HUES6 (cell line): ENCODE data around the gene SELENOP.

Experiments
- H3K27ac ChIP-seq: 2 replicates; pipeline ENCODE4 v1.7.0; 2013; ENCODE audit warnings: low read depth, mild to moderate bottlenecking, low read length, inconsistent platforms
- H3K27me3 ChIP-seq: 2 replicates; pipeline ENCODE4 v1.6.1; 2013; ENCODE audit warnings: low read length; ENCODE audit not compliant: control insufficient read depth, insufficient read depth
- H3K36me3 ChIP-seq: 2 replicates; pipeline ENCODE4 v1.6.1; 2013; ENCODE audit warnings: low read length; ENCODE audit not compliant: control insufficient read depth, insufficient read depth
- H3K4me1 ChIP-seq: 2 replicates; pipeline ENCODE4 v1.6.1; 2013; ENCODE audit warnings: low read length; ENCODE audit not compliant: control insufficient read depth, insufficient read depth
- H3K4me3 ChIP-seq: 2 replicates; pipeline ENCODE4 v1.5.1; 2013; ENCODE audit warnings: low read depth, low read length
- H3K9ac ChIP-seq: one replicate; pipeline ENCODE4 v1.6.1; 2013; ENCODE audit warnings: mild to moderate bottlenecking, low read length
- H3K9me3 ChIP-seq: 2 replicates; pipeline ENCODE4 v1.6.1; 2013; ENCODE audit warnings: low read depth, low read length; ENCODE audit not compliant: control insufficient read depth, insufficient read depth

SELENOP gene

GRCh38 chr5:42843675-42844292, 32.1 kb upstream of the SELENOP start:
- H3K4me3 ChIP-seq = no peak overlapping the region
- H3K9me3 ChIP-seq = no peaks in the 10 kb centered on the region
- no peaks in the 10 kb centered on the region for H3K27me3 ChIP-seq
- no peak overlapping the region for H3K27ac ChIP-seq
- H3K4me1 ChIP-seq = no peaks in the 10 kb centered on the region
- no peak overlapping the region for H3K9ac ChIP-seq
- H3K36me3 ChIP-seq = no peaks in the 10 kb centered on the region

- no peak overlapping the region for H3K9ac ChIP-seq
- no peaks in the 10 kb centered on the region for H3K27me3 ChIP-seq
- H3K27ac ChIP-seq = no peak overlapping the region
- H3K9me3 ChIP-seq = no peaks in the 10 kb centered on the region
- H3K4me1 ChIP-seq = no peaks in the 10 kb centered on the region
- no peaks in the 10 kb centered on the region for H3K36me3 ChIP-seq
- H3K4me3 ChIP-seq = no peak overlapping the region
These were observed 31.4 kb upstream of the SELENOP start for GRCh38 chr5:42842921-42843641.

- no peak overlapping the region for H3K27ac ChIP-seq
- no peaks in the 10 kb centered on the region for H3K27me3 ChIP-seq
- no peaks in the 10 kb centered on the region for H3K9me3 ChIP-seq
- no peak overlapping the region for H3K9ac ChIP-seq
- H3K36me3 ChIP-seq = no peaks in the 10 kb centered on the region
- H3K4me1 ChIP-seq = no peaks in the 10 kb centered on the region
- no peak overlapping the region for H3K4me3 ChIP-seq
These were observed 29.3 kb upstream of the SELENOP start for GRCh38 chr5:42840842-42841567.

- H3K4me3 ChIP-seq = no peak overlapping the region
- H3K9ac ChIP-seq = no peak overlapping the region
- no peaks in the 10 kb centered on the region for H3K27me3 ChIP-seq
- 0 out of 2 replicates have a peak, but pooled peaks cover 3% of the 10 kb centered on the region for H3K9me3 ChIP-seq
- no peaks in the 10 kb centered on the region for H3K4me1 ChIP-seq
- no peaks in the 10 kb centered on the region for H3K36me3 ChIP-seq
- H3K27ac ChIP-seq = no peak overlapping the region
These were observed 28.6 kb upstream of the SELENOP start for GRCh38 chr5:42840269-42840668.

- no peak overlapping the region for H3K4me3 ChIP-seq
- no peaks in the 10 kb centered on the region for H3K27me3 ChIP-seq
- no peak overlapping the region for H3K9ac ChIP-seq
- H3K9me3 ChIP-seq = 0 out of 2 replicates have a peak, but pooled peaks cover 3% of the 10 kb centered on the region
- no peaks in the 10 kb centered on the region for H3K36me3 ChIP-seq
- no peaks in the 10 kb centered on the region for H3K4me1 ChIP-seq
- no peak overlapping the region for H3K27ac ChIP-seq
These were observed 27.5 kb upstream of the SELENOP start for GRCh38 chr5:42839196-42839595.

- no peaks in the 10 kb centered on the region for H3K36me3 ChIP-seq
- no peak overlapping the region for H3K9ac ChIP-seq
- no peak overlapping the region for H3K4me3 ChIP-seq
- H3K27ac ChIP-seq = no peak overlapping the region
- H3K27me3 ChIP-seq = no peaks in the 10 kb centered on the region
- H3K4me1 ChIP-seq = no peaks in the 10 kb centered on the region
- 0 out of 2 replicates have a peak, but pooled peaks cover 3% of the 10 kb centered on the region for H3K9me3 ChIP-seq
These were observed 25.9 kb upstream of the SELENOP start for GRCh38 chr5:42837601-42838000.

- Histone ChIP-seq H3K4me3 (no peak overlapping the region), H3K9me3 (0 out of 2 replicates have a peak, but pooled peaks cover 3% of the 10 kb centered on the region), H3K4me1 (no peaks in the 10 kb centered on the region), H3K9ac (no peak overlapping the region), H3K27ac (no peak overlapping the region), H3K36me3 (no peaks in the 10 kb centered on the region), H3K27me3 (no peaks in the 10 kb centered on the region)
These were observed 24.5 kb upstream of the SELENOP start for GRCh38 chr5:42836070-42836769.

GRCh38 chr5:42832060-42832459, 20.4 kb upstream of the SELENOP start:
- no peaks in the 10 kb centered on the region for H3K36me3 ChIP-seq
- H3K27me3 ChIP-seq = no peaks in the 10 kb centered on the region
- H3K9me3 ChIP-seq = 0 out of 2 replicates have a peak, but pooled peaks cover 3% of the 10 kb centered on the region
- no peak overlapping the region for H3K4me3 ChIP-seq
- no peak overlapping the region for H3K27ac ChIP-seq
- H3K4me1 ChIP-seq = no peaks in the 10 kb centered on the region
- H3K9ac ChIP-seq = no peak overlapping the region

- no peaks in the 10 kb centered on the region for H3K4me1 ChIP-seq
- H3K36me3 ChIP-seq = no peaks in the 10 kb centered on the region
- H3K9ac ChIP-seq = no peak overlapping the region
- 0 out of 2 replicates have a peak, but pooled peaks cover 3% of the 10 kb centered on the region for H3K9me3 ChIP-seq
- H3K27me3 ChIP-seq = no peaks in the 10 kb centered on the region
- H3K27ac ChIP-seq = no peak overlapping the region
- no peak overlapping the region for H3K4me3 ChIP-seq
These were observed 19.2 kb upstream of the SELENOP start for GRCh38 chr5:42830924-42831323.

- H3K27ac ChIP-seq = no peak overlapping the region
- no peaks in the 10 kb centered on the region for H3K36me3 ChIP-seq
- no peaks in the 10 kb centered on the region for H3K27me3 ChIP-seq
- no peaks in the 10 kb centered on the region for H3K4me1 ChIP-seq
- H3K9ac ChIP-seq = no peak overlapping the region
- H3K4me3 ChIP-seq = no peak overlapping the region
- H3K9me3 ChIP-seq = no peaks in the 10 kb centered on the region
These were observed 17.0 kb upstream of the SELENOP start for GRCh38 chr5:42828671-42829070.
